LNCAP (cell line): ENCODE results near the gene CEP89.

Experiments
- TF ChIP-seq, protein P1 (sequence below): fragments of 450-650 bp; IDR thresholded peaks from 2 replicates; pipeline ENCODE4 v1.5.1; 2017; ENCODE audit warnings: mild to moderate bottlenecking

The CEP89 gene

DNA sequence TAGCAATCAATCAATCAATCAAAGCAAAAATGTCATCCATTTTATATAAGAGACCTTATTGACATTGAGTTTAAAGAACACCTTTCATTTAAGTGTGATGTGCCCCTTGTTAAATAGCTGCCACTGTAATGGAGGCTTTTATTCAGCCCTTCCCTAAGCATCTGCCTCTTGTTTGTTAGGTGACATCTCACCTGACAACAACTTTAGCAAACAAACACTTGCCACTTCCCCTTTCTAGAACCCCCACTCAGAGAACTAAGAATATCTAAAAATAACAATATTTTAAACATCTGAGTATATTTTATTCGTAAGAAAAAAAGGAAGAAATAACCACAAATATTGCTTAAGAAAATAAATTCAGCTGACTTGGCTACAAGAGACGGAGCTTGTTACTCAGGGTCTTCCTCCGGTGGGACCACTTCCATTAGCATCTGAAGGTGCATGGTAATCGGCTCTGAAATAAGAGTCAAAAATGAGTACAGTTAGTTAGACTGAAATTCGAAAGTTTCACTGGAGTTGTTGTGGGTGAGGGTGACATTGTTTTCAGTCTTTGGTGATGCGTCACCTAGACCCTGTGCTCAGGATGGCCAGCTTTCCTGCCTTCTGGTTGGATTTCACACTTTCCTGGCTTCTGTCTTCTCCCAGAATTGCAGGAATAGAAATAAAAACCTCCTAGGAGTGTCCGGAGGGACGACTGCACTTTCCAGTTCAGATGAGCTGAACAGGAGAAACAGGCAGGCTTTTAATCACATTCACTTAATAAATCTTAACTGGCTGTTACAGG lies 141.3 kb downstream of the CEP89 start:
- TF ChIP-seq, protein P1, sequence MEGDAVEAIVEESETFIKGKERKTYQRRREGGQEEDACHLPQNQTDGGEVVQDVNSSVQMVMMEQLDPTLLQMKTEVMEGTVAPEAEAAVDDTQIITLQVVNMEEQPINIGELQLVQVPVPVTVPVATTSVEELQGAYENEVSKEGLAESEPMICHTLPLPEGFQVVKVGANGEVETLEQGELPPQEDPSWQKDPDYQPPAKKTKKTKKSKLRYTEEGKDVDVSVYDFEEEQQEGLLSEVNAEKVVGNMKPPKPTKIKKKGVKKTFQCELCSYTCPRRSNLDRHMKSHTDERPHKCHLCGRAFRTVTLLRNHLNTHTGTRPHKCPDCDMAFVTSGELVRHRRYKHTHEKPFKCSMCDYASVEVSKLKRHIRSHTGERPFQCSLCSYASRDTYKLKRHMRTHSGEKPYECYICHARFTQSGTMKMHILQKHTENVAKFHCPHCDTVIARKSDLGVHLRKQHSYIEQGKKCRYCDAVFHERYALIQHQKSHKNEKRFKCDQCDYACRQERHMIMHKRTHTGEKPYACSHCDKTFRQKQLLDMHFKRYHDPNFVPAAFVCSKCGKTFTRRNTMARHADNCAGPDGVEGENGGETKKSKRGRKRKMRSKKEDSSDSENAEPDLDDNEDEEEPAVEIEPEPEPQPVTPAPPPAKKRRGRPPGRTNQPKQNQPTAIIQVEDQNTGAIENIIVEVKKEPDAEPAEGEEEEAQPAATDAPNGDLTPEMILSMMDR: no peak

- TF ChIP-seq, protein P1: no peak
These were observed 142.3 kb downstream of the CEP89 start for GRCh38 chr19:32829345-32829896.

DNA sequence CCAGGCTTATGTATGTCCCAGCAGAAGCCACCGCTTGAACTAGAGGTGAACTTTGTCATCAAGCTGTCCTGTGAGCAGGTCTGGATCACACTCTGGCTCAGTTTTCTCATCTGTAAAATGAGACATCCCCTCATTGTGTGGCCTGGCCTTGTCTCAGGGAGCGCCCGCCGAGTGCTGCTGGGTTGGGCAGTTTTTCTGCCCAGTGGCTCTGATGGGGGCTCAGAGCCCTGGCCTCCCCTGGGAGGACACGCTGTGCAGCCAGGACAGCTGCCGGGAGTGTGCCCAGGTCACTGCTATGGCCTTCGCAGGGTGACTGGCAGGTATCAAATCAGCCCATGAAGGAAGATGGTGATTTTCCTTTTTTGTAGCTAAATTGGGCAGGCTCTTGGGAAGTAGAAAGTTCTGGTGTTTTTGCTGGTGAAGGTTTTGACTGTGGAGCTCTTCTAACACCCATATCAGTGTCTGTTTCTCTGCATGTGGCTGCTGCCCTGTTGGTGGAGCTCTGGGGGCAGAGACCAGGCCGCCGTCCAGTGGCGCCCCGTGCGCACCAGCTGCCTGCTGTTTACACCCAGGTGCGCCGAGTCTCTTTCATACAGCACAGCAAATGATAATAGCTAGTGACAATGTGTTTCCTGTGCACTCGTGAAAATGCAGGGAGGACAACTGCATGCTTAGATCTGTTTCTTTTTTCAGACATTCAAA lies 143.0 kb downstream of the CEP89 start:
- TF ChIP-seq, protein P1: no peak

GRCh38 chr19:32828139-32828538 lies 143.6 kb downstream of the CEP89 start:
- TF ChIP-seq, protein P1: no peak
